Peyer's patch (tissue), 4 donors: ENCODE measurements around the gene ZSCAN5A.

Experiments
- CTCF ChIP-seq, 6 experiments: fragments of 450-650 bp in 4 of 6; fragments of 200-600 bp in 2 of 6; sonication (generic) in 1 of 6; IDR thresholded peaks; one replicate each; pipeline ENCODE4 v1.5.1; 2017 to 2019; ENCODE audit warnings: antibody characterized with exemption in 6 of 6, mild to moderate bottlenecking in 3 of 6, moderate library complexity in 1 of 6
- POLR2A ChIP-seq, 2 donors: fragments of 450-650 bp; IDR thresholded peaks; one replicate each; pipeline ENCODE4 v1.5.1; 2017; ENCODE audit warnings: antibody characterized with exemption in 2 of 2, mild to moderate bottlenecking in 2 of 2, moderate library complexity in 2 of 2

GRCh38 chr19:56304243-56304642, 10.4 kb downstream of the ZSCAN5A start:
- no peak for TF ChIP-seq CTCF (IDR thresholded peaks at IDR 0.05)
- no peak for TF ChIP-seq POLR2A (IDR thresholded peaks at IDR 0.05)
